ENCODE measurements around the gene GRP. TPM values are rescaled to one million over a fixed set of nuclear protein-coding genes. Genes with fewer than 3 reads are reported as not detected.

Gene GRP
- total RNA-seq, 1 experiment from 2014 or later = not detected

DNA sequence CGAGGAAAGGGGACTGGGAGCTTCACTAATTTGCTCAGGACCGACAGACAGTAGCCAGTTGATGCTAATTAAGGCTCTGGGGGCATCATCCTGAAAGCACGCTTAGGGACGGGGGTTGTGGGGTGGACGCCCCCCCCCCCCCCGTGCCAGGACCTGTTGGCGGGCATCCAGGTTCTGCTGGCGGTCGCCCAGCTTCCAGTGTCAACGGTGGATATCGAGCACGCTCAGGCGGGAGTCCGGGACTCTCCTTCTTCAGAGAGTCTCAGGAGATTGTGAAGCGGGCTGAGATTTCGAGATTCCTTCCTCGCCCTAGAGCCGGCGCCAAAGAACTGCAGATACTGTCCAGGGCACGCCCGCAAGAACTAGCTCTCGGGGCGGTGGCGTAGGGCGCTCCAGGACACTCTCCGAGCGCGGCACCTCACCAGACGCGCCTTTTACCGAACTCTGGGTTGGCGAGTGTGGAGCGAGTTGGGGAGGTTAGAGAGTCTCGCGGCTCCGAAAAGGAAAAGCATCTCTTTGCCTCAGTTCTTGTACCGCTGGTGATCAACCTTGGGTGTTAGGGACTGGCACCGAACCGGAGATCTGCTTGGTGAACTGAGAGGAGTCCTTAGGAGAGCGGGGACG lies 47.7 kb downstream of the GRP start:
- no peak for DNase-seq (ENCODE audit: low read depth)

DNA sequence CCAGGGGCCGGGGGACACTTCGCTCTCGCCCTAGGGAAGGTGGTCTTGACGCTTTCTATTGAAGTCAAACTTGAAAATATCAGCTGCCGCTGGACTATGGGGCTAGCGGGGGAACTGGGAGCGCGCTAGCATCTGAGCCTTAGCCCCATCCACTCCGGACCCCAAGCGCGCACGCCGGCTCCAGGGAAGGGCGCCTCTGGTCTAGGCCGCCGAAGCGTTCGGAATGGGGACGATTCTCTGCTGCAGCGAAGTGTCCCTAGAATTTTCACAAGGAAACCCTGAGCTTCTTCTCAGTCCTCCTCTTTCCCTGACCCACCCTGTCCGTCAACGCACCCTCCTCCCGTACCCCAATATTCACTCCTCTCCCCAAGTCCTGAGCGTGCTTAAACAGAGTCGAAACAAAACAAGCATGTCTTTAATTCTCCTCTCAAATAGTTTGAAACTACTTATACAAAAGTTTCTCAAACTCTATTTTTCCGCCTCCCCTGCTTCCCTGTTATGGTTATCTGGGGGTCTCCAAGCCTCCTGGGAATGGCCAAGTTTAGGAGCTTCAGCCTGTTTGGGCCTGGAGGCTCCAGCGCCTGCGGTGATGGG lies 48.3 kb downstream of the GRP start:
- no peak for DNase-seq (ENCODE audit: low read depth)

DNA sequence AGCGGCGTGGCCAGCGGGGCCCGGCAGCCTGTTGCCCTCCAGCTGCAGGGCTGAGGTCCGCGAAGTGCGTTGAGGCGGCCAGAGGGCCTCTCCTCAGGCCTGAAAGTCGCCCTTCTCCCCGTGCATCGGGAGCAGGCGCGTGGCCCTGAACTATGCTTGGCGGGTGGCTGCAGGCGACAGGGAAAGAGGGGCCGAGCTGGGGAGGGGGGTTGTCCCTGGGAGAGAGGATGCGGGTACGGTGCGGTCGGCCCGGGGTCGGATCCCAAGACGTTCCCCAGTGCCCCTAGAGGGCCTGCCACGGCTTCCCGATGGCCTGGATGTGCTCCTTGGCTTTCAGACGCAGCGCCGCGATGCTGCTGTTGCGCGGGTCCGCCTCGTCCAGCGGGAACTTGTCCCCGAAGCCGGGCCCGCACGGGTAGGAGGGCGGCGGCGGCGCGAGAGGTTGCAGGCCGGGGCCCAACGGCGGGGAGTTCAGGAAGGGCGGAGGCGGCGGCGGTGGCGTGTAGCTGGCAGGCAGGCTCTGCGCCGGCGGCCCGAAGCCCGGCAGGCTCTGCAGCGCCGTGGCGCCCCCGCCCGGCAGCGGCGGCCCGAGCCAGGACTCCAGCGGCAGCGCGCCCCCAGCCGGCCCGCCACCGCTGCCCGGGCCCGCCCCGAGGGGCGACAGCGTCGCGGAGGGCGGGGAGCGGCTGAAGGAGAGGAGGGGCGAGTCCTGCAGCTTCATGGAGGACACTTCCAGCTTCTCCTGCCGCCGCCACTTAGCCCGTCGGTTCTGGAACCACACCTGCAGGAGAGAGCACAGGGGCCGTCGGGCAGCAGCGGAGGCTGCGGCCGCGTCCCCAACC lies 49.0 kb downstream of the GRP start:
- DNase-seq (ENCODE audit: low read depth) = peak; percentile 48

DNA sequence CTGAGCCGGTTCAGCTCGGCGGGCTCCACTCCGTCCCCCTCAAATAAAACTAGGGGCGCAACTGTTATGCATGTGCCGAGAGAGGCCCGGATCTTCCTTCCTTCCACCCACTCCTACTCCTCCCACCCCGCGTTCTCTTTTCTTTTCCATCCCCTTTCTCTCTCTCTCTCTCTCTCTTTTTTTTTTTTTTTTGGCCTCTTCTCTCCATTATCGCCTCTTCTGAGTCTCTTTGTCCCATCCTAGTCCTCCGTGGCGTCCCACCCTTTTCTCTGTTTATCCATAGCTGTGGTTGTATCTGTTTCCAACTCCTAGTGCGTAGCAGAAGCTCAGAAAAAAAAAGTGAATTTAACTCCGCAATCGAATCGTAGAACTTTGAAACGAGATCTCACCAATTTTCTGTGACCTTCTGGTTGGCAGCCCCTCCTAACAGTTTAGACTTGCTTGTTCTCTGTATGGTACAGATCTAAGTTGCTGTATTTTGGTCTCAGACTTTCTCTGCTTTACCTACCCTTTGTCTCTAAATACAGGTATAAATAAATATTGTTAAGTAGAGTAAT lies 49.7 kb downstream of the GRP start:
- DNase-seq (ENCODE audit: low read depth) = no peak

DNA sequence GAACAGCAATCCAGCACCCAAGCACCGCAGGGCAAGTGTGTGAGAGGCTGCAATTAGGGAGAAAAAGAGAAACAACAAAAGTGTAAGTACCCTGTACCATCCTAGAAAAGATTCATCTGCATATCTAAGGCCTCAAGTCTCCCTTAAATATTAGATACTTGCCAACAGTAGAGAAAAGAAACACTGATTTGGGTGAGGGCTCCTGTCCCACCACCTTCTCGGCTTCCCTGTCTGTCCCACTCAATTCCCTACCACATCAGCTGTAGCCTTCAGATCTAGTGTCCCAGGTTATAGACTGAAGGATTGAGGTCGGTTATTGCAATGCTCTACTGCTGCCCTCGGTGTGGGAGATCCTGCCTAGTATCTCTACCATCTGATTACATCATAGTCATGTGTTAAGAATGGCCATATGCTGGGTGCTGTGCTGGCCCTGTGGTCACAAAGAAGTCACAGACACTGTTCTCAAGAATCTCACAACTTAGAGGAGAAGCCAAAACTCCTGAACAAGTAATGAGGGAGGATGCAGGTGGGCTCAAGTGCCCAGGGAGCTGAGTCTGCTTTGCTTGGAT lies 50.8 kb downstream of the GRP start:
- DNase-seq (ENCODE audit: low read depth) = no peak

DNA sequence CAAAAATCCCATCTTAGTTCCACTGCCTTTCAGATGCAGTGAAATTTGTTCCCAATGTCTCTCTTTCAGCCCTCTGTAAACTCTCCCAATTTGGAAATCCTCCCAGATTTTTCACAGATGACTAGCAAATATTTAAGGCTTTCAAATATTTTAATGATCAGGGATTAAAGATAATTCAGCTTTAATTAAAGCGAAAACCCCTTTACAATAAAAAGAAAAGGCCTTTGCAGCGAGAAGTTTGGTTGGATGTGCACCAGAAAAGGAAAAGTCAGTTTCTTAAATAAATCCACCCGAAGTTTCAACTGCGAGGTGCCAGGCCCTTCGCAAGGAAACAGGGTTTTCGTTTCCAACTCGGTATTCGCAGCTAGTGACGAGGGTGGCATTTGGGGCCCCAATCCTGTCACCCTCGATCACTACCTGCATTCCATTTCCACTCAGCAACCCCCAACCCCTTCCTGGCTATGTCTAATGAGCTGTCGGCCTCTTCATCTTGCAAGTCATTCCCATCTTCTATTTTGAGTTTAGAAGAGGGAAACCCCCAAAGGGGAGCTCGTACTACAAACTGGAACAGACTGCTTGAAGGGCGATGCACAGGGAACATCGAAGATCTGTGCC lies 51.8 kb downstream of the GRP start:
- DNase-seq (ENCODE audit: low read depth) = no peak

DNA sequence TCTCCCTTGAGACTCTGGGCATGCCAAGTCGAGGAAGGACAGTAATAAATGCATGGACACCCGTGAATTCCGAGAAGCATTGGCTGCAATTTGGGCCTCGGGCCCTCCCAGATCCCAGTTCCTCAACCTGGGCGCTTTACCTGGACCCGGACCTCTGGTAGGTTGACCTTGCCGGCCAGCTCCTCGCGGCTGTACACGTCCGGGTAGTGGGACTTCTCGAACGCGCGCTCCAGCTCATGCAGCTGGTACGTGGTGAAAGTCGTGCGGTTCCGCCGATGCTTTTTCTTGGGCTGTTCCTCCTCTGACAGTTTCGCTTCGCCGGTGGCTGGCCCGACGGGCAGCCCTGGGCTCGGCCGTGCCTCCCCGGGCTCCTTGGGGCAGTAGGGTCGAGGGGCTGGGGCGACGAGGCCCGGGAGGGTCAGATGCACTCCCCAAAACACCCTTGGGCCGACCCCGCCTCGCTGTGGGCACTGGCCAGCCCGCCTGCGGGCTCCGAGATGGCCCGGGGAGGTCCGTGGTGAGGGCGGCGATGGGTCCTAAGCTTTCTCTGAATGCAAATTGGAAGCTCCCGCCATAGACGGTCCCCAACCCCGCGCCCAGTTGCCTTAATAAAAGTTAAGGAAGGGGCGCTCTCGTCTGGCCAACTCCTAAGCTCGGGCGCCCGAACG lies 52.4 kb downstream of the GRP start:
- DNase-seq (ENCODE audit: low read depth) = no peak

DNA sequence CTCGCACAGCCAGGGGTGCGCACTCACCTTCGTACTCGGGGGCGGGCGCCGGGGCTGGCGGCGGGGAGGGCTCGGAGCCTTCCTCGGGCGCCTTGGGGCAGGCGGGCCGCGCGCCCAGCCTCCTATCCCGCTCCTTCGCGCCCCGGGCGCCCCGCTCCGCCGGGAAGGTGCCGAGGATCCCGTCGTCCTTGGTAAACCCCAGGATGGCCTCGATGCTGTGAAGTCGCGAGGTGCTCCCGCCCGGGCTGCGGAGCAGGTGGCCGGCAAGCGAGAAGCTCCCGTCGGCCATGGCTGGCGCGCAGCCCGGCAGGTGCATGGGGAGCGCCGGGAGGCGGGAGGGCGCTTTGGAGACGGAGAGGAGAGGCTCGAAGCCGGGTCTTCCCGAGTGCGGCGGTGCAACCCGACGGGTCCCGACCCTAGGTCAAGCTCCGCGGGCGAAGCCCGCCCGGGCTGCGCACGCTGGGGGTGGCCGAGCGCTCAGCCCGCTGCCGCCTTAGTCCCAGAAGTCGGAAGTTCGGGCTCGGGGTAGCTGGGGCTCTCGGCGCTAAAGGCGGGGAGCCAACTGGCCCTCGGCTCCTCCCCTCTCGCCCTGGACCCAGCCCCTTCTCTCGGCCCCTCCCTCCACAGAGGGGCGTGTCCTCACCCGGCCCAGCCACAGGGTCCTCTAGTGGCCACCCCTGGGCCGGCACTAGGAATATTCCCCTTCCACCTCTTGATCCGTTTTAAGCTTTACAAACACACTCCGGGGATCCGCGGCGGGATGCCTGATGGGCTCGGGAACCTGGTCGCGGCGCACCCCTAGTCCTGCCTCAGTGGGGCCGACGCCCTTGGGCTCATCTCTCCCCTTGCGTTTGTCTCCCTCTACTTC lies 53.2 kb downstream of the GRP start, which contains the start of gene RAX:
Gene RAX (minus strand): TSS at position 564 of the 868 bp plus-strand sequence. CDS start 248 bp downstream, at position 316.
- DNase-seq (ENCODE audit: low read depth) = peak; percentile 83

DNA sequence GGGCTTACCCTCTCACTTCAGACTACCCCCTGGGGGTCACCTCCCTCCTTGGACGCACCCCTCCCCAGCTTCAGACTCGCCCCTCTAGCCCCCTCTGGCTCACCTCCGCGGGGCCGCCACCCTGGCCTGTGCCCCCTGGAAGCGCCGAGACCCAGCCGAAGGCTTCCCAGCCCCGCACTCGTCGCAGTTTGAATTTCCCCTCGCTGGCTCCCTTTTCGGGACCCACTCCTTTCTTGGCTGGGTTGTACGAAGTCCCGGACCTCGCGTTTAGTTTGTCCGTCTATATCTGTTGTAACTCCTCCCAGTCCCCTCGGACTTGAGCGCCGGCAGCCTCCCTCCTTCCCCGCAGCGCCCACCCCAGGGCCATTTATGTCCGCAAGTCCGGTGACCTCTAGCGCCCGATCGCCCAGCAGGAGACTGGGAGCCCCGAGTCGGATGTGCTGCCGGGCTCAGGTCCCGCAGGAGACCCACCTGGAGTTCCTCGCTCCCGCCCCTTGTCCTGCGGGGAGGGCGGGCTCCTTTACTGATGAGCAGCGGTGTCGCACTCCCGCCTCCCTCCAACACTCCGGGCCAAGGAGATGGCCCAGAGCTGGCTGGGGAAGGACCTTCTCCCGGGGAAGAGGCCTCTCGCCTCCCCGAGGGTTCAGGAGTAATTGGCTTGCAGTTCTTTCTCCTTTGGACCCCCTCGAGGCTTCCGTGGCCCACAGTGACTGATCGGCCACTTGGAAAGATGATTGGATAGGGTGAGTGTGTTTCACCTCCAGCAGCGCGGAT lies 54.0 kb downstream of the GRP start:
- no peak for DNase-seq (ENCODE audit: low read depth)

DNA sequence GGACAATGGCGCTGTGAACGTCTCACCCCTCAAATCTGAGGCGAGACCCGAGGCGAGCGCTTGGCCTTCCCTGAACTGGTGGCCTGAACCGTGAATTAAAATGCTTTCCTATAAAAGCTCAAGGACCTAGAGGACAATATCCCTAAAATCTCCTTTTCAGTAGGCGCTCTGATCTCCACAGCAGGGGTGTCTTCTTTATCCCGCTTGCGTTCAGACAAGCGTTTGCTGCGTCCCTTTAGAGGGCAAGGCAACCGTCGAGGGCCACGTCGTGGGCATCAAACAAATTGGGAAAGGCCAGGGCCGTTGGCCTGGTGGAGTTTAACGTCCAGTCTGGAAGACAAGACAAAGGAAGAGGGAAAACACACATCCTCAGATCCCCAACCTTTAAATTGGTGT lies 54.6 kb downstream of the GRP start:
- no peak for DNase-seq (ENCODE audit: low read depth)

DNA sequence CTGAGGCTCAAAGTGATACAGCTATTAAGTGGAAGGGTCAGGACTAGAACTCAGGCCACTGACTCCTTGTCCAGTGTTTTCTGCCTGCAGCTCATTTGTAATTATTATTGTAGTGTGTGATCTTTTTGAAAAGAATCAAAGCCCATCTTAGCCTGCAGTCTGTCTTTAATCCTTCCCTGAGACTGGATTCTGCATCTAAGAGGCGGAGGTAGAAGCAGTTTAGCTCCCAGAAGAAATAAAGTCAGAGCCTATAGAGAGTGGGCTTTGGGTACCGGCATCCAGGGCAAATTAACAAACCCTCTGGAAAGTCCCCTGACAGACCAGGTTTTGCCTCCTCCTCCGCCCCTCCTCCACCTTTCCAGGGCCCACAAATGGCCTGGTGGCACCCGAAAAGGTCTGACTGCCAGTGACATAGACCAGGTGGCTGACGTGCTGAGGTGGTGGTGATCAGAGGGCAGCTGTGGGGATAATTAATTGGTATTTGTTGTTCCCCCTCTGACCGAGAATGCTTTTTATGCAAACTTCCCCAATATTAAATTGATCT lies 55.5 kb downstream of the GRP start:
- DNase-seq (ENCODE audit: low read depth) = no peak

DNA sequence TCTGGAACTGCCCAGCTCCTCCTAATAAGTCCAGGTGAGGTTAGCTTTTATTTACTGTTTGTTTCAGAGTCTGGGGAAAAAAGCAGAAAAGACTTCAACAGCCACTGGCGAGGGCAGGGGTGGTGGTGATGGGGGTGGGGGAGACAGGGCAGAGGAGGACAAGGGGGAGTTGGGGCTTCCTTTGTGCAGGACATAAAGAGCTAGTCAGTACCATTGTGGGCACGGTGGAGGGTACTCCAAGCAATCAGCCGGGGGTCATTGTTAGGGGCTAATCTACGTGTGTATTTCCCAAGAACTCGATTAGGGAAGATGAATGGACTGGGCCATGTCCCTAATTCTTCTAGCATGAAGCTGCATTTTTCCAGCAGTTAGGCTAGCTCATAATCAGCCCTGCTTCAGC lies 56.1 kb downstream of the GRP start:
- DNase-seq (ENCODE audit: low read depth) = no peak

DNA sequence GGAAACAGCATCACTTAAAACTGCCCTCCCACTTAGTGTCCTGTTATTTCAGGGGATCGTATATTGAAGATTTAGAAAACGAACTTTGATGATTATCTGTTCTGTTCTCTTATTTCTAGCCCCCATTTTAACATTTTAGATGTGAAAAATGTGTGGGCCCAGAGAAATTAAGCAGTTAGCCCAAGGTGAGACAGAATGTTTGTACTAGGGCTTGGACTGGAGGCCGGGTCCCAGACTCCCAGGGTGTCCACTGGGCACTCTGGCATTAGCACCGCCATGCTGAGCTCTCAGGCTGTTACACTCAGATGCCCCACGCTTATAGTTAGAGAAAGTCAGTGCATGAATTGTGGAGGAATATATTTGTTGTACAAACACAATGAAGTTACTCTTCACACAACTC lies 58.8 kb downstream of the GRP start:
- DNase-seq (ENCODE audit: low read depth) = no peak

DNA sequence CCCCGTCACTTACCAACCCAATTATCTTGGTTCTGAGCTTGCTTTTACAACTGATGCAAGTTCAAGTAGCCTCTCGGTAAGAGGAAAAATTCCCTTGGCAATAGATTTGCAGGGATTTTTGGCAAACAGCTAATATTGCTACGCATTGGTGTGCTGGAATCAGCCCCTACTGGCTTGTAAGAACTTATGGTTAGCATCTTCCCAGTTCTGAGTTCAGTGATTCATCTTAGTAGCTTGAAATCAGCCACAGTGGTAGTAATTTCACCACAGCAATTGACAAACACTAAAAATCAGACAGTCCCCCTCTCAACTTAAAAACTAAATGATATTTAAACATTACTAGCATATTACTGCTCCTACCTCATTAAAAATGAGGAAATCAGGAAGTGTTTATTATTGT lies 59.2 kb downstream of the GRP start:
- DNase-seq (ENCODE audit: low read depth) = no peak

DNA sequence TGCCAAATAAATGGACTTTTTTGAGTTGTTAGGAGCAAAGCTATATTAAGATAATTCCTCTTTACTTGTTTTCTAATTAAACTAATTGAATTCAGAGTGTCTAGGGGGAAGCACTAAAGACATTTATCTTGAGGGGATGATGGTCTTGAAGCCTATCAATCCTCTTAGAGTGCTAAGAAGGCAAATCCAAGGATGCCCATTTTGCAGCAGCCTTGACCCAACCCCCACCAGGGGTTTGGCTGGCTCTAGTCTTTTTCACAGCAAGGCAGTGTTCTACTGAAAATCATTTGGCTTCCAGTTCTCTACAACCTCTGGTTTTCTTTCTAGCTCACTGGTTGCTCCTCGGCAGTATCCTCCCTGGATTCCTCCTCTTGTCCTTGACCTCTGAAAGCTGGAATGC lies 59.8 kb downstream of the GRP start:
- no peak for DNase-seq (ENCODE audit: low read depth)
